ENCODE results near the gene TRPV5. TPM values are rescaled to one million over a fixed set of nuclear protein-coding genes. Genes with fewer than 3 reads are reported as not detected.
"Not testable (repeated sequence)": the region's sequence is repeated elsewhere in the genome, so short reads cannot be mapped to it uniquely, and the experiment has no call there.

The TRPV5 gene
- total RNA-seq (not detected in 2 replicates), polyA plus RNA-seq (not detected in 2 replicates), polyA minus RNA-seq (not detected in 2 replicates), Bru-seq, nascent RNA (percentile 7 among the genes with signal in this experiment), BruChase-seq, experiment 1, labeled RNA remaining after a 6-hour chase (not detected), BruChase-seq, experiment 2, labeled RNA remaining after a 2-hour chase (percentile 4 among the genes with signal in this experiment)
- not detected in 2 replicates for polyA plus RNA-seq (2011; cell fraction: cytosol; rRNA removed)
- not detected in 2 replicates for polyA plus RNA-seq (2011; cell fraction: nucleus; rRNA removed)
- not detected in 2 replicates for polyA plus RNA-seq (2012)
- polyA minus RNA-seq (2011; cell fraction: cytosol; rRNA and poly(A)+ RNA removed), result not detected
- not detected in 2 replicates for polyA minus RNA-seq (2011; cell fraction: nucleus; rRNA and poly(A)+ RNA removed)
- long read RNA-seq, result 0 reads

- FAIRE-seq (no peak), DNase-seq (ENCODE audit: low read depth, low spot score) (no peak)
- Histone ChIP-seq H3K27ac (ENCODE audit: insufficient read depth, low read depth, low read length) (no peak within 1 kb of the TSS), H3K9me3 (replicated peaks; ENCODE audit: control insufficient read depth, insufficient read depth, low read length) (no peaks in the 10 kb centered on the region), H3K79me2 (ENCODE audit: control insufficient read depth, insufficient read depth, low read length) (no peaks in the 10 kb centered on the region), H3K36me3 (ENCODE audit: control insufficient read depth in 2 of 2, extremely low read depth in 1 of 2, insufficient read depth in 2 of 2, low read length in 2 of 2) (no peaks in the 10 kb centered on the region), H3K4me2 (ENCODE audit: insufficient read depth, low read length) (no peak within 1 kb of the TSS), H3K27me3 (ENCODE audit: control insufficient read depth in 2 of 2, insufficient read depth in 2 of 2, low read length in 2 of 2) (no peaks in the 10 kb centered on the region), H3K4me1 (ENCODE audit: control insufficient read depth, extremely low read depth, insufficient read depth, low read length) (no peaks in the 10 kb centered on the region), H3K9ac (replicated peaks; ENCODE audit: extremely low read depth, insufficient read depth, low read length) (no peak within 1 kb of the TSS), H3K4me3 (replicated peaks in 1 of 3; ENCODE audit: insufficient read depth in 1 of 3, low read depth in 1 of 3, low read length in 3 of 3) (no peak within 1 kb of the TSS), H4K20me1 (replicated peaks; ENCODE audit: control insufficient read depth, extremely low read depth, insufficient read depth, low read length) (no peaks in the 10 kb centered on the region), H3K9me1 (replicated peaks; ENCODE audit: control insufficient read depth, extremely low read depth, insufficient read depth, low read length) (no peaks in the 10 kb centered on the region), H2AFZ (ENCODE audit: low read depth, low read length) (no peak within 1 kb of the TSS)
- ChIA-PET POLR2A (no interaction called here), CTCF (no interaction called here)
- dilution Hi-C loops (cut with MboI; ENCODE audit: extremely low pct_ligation_motif_present, low sequenced_read_pairs), result no loop called here
- TF ChIP-seq GATA2 (IDR thresholded peaks at IDR 0.05; ENCODE audit: insufficient read depth, insufficient read length, low read depth, low read length) (no peak), FOS (IDR thresholded peaks at IDR 0.05; ENCODE audit: borderline replicate concordance, insufficient read depth, low read length) (no peak), JUN (IDR thresholded peaks at IDR 0.05; ENCODE audit: borderline replicate concordance, insufficient read depth, insufficient read length, low read depth) (no peak), MYC (IDR thresholded peaks at IDR 0.05; ENCODE audit: low read depth, low read length) (no peak), POLR2AphosphoS5 (IDR thresholded peaks at IDR 0.05; ENCODE audit: insufficient read depth, low read depth, low read length) (no peak), POLR2A (IDR thresholded peaks at IDR 0.05; ENCODE audit: low read depth, low read length) (no peak), EZH2 (IDR thresholded peaks at IDR 0.05; ENCODE audit: borderline replicate concordance, low read depth, low read length, severe bottlenecking) (no peak), CTCF (IDR thresholded peaks at IDR 0.05; ENCODE audit: extremely low read depth in 1 of 2, insufficient read depth in 1 of 2, low read depth in 1 of 2, low read length in 2 of 2) (no peak)
- TF ChIP-seq, protein P1, sequence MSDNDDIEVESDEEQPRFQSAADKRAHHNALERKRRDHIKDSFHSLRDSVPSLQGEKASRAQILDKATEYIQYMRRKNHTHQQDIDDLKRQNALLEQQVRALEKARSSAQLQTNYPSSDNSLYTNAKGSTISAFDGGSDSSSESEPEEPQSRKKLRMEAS (IDR thresholded peaks at IDR 0.05; ENCODE audit: insufficient read depth, insufficient read length), result no peak
- intact Hi-C loops (cut with micrococcal nuclease), result no loop called here
- BruUV-seq (replicated peaks), result no TSS peak
Observed at GRCh38 chr7:142933624-142934023, at the start of gene TRPV5. TSS of gene TRPV5 (minus strand) at chr7:142933746. CDS start at chr7:142933459, 287 bp downstream.

DNA sequence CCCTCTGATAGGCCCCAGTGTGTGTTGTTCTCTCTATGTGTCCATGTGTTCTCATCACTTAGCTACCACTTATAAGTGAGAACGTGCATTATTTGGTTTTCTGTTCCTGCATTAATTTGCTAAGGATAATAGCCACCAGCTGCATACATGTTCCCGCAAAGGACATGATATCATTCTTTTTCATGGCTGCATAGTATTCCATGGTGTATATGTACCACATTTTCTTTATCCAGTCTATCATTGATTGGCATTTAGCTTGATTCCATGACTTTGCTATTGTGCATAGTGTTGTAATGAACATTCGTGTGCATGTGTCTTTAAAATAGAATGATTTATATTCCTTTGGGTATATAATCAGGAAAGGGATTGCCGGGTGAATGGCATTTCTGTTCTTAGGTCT is 44.9 kb upstream of the TRPV5 start:
- H3K4me3 ChIP-seq (replicated peaks in 1 of 3; ENCODE audit: insufficient read depth in 1 of 3, low read depth in 1 of 3, low read length in 3 of 3); intact Hi-C loops (cut with micrococcal nuclease); H4K20me1 ChIP-seq (replicated peaks; ENCODE audit: control insufficient read depth, extremely low read depth, insufficient read depth, low read length); H3K4me1 ChIP-seq (ENCODE audit: control insufficient read depth, extremely low read depth, insufficient read depth, low read length); H3K36me3 ChIP-seq (ENCODE audit: control insufficient read depth in 2 of 2, extremely low read depth in 1 of 2, insufficient read depth in 2 of 2, low read length in 2 of 2); BruUV-seq (replicated peaks); H3K4me2 ChIP-seq (ENCODE audit: insufficient read depth, low read length); H2AFZ ChIP-seq (ENCODE audit: low read depth, low read length); H3K9me3 ChIP-seq (replicated peaks; ENCODE audit: control insufficient read depth, insufficient read depth, low read length); H3K9me1 ChIP-seq (replicated peaks; ENCODE audit: control insufficient read depth, extremely low read depth, insufficient read depth, low read length); dilution Hi-C loops (cut with MboI; ENCODE audit: extremely low pct_ligation_motif_present, low sequenced_read_pairs); FAIRE-seq; H3K79me2 ChIP-seq (ENCODE audit: control insufficient read depth, insufficient read depth, low read length); DNase-seq (ENCODE audit: low read depth, low spot score); POLR2A ChIA-PET; CTCF ChIA-PET; H3K9ac ChIP-seq (replicated peaks; ENCODE audit: extremely low read depth, insufficient read depth, low read length); H3K27ac ChIP-seq (ENCODE audit: insufficient read depth, low read depth, low read length); H3K27me3 ChIP-seq (ENCODE audit: control insufficient read depth in 2 of 2, insufficient read depth in 2 of 2, low read length in 2 of 2): not testable (repeated sequence)
